ENCODE measurements around the gene HOXC6.

HOXC6 gene

DNA sequence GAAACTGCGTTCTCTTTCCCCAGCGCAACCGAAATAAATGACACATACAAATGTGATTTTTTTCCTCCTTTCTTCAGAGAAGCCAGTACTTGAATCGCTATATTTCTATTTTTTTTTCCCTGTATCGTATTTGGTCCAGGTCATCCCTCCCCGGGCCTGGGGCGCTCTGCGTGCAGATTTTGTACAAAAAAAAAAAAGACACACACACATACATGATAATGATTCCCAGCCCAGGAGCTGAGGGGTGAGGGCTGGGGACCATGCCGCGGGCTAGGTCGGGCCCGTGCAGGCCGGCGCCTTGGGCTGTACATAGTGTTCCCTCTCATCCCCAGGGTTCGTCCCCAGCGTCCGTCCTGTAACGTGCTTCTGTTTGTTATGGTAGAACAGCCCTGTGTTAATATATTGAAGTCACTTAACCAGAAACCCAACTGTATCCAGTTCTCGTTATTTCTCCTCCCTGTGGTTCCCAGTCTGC, 25.3 kb upstream of the HOXC6 start:
- no peak for DNase-seq (ENCODE audit: low read depth)

DNA sequence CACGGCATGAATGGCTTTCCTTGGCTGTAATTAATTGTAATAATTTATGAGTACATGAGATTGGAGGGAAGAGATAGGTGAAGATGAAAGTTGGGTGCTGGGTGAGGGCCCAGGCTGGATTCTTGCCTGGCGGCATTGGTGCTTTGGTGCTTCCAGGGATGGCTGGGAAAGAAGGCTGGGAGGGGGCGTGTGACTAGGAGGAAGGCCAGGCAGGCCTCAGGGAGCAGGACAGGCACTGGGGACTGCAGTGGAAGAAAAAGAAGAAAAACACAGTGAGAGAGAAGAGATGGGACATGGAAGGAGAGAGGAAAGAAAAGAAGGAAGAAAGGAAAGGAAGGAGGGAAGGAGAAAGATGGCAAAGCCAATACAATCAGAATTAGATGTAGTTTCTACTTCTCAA, 24.6 kb upstream of the HOXC6 start:
- DNase-seq (ENCODE audit: low read depth): no peak

DNA sequence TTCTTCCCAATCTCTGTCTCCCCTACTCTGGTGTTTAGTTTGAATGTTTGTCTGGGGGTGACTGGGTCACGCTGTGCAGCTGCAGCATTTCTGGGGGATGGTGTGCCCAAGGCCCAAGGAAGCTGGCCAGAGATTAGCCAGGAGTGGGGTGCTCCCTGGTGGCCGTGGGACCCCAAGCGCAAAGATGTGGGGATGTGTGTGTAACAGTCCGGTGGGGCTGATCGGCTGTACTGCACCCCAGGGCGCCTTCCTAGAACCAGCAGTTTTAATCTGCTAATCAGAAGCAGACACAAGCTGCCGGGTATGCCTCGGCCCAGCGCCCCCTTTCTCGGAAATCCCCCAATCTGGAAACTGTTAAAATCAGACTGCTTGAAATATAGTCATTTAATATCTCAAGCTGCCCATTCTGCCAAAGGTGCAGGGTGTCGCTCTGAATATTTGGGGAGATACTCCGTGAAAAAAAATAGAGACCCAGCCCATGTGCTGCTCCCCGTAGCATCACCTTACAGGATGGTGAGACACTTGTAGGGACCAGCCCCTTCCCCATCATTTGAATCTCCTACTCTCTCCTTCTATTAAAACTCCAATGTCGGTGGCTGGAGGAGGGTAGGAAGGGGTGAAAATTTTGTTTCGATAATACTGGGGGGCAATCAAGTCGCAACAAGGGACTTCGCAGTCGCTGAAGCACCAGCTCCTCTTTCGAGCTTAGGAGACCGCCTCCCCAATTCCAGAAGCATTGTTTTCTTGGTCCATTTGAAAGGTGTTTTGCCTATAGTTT, 24.0 kb upstream of the HOXC6 start:
- no peak for DNase-seq (ENCODE audit: low read depth)

DNA sequence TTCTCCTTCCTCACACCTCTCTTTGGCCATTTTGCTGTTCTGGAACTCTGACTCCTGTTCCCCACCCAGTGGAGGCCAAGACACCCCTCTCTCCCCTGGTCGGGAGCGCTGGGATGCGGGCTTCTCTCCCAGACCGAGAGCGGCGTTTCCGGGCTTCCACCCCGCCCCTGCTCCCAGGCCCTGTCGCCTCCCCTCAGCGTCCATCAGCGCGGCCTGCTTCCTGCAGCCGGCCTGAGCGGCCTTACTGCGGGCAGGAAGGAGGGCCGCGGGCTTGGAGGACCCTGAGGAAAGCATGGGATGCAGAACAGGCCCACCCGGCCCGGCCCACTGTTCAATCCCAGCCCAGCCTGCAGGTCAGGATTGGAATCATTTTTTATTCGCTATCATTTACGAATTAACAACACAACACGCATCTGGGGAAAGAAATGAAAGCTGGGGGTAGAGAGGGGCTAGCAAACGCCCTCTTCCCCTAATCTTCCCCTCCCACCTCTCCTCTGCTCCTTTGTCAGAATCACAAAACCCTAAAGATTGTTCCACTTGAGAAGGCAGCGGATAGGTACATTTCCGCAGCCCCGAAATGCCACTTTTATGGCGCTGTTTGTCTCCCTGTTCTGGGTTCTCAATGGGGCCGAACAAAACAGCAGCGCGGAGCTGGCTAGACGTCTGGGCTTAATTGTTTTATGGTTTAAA, 23.3 kb upstream of the HOXC6 start:
- DNase-seq (ENCODE audit: low read depth): no peak

DNA sequence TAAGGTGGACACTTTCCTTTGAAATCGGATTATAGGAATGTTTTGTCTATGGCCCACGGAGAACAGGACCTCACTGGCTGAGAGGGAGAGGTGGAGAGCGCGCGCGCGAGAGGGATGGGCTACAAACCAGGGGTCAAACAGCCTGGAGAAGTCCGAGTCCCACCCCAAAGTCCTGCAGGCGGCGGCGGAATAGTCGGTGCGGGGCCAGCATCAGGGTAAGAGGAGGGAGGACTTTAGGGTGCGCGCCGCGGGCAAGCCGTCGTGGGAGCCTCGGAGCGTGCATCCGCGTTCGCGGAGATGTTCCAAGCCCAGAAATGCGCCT, 22.7 kb upstream of the HOXC6 start:
- DNase-seq (ENCODE audit: low read depth): no peak

DNA sequence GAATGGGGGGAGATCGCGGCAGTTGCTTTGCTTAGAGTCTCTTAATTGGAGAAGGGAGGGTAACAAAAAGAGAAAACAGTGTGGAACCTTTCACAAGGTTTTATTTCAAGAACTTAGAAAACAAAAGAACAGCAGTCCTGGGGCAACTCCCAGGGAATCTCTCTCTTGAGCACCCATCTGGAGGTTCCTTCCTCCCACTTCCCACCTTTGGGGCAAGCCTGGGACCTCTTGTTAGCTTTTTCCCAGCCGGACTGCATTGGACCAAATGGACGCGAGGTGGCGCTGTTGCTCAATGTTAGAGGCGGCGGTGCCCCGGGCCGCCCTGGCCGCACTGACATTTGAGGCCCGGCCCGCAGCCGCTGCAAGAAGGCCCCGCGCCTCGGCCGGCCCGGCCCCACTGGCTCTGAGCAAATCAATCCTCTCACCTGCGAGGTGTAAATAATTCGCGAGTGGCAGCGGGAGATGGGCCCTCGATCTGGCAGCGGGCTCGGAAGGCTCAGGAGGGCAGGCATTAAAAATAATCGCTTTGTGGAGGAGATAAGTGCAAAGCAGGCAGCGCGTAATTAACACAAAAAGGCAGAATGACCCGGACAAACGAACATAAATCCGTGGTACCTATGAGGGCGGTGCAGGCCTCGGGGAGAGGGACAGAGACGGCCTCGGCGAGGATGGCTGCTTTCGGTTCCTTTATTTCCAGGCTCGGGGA, 22.2 kb upstream of the HOXC6 start:
- peak; percentile 64 for DNase-seq (ENCODE audit: low read depth)

DNA sequence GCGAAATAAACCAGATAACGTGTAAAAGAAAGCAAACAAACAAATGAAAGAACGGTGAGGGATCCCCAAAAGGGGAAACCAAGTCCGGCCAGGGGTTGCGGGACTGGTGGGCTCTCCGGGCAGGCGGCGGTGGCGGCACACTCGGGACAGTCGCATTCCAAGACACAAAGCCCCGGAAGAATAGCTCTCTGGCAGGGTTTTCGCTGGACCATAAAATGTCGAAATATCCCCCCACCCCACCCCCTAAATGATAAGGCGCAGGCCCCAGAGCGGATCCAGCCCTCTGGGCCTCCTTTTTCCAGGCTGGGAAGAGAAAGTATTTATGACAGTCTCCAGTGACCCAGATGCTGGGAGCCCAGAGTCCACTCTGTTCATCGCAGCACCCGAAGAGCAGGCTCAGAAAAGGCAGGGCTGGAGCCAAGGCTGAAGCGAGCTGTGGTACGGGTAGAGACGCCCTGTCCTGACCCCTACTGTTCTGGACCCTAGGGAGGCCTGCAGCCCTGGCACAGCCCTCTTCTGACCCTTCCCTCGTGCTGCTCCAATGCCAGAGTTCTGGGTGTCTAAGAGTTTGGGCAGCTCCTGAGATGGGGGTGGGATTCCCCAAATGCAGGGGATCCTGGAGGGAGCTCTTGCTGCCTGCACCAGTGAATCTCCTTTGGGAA, 21.6 kb upstream of the HOXC6 start:
- no peak for DNase-seq (ENCODE audit: low read depth)

DNA sequence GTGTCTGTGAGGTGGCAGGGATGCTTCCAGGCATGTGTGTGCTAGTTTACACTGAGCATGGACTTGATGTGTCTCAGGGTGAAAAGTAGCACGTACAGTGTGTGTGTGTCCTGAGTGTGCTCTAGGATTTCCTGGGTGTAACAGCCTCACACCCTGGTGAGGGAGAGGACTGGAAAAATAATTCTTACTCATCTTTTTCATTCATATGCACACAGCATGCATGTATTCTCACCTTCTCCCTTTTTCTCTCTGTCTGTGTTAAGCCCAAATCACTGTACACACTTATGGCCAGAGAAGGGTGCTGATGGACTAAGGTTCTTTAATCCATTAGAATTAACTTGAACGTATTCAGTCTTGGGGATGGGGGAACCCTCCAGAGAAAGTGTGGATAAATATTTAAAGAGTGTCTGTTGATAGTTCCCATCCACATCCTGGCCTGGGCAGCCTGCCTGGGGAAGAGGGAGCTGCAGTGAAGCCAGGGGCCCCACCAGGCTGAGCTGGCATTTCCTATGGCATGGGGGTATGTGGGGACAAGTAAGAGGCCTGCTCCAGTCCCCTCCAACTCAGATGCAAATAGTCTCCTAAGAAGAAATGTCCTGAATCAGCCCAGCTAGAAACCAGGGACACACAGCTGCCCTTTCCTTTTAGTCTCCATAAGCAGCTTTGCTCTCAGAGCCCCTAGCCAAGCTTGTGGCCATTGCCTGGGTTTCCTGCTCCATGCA, 20.5 kb upstream of the HOXC6 start:
- no peak for DNase-seq (ENCODE audit: low read depth)

DNA sequence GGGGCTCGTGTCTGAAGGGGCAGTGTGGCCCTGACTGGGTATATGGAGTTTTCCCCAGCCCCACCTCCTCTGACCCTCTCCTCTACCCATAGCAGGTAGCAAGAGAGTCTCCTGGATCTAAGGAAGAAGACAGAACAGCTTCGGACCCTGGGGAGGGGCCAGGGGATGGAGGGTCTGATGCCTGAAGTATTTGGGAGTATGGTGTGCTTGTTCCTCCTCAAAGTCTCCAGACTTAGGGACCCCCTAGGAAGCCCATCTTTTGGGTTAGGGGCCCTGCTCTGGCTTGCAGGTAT, 20.0 kb upstream of the HOXC6 start:
- DNase-seq (ENCODE audit: low read depth): no peak

DNA sequence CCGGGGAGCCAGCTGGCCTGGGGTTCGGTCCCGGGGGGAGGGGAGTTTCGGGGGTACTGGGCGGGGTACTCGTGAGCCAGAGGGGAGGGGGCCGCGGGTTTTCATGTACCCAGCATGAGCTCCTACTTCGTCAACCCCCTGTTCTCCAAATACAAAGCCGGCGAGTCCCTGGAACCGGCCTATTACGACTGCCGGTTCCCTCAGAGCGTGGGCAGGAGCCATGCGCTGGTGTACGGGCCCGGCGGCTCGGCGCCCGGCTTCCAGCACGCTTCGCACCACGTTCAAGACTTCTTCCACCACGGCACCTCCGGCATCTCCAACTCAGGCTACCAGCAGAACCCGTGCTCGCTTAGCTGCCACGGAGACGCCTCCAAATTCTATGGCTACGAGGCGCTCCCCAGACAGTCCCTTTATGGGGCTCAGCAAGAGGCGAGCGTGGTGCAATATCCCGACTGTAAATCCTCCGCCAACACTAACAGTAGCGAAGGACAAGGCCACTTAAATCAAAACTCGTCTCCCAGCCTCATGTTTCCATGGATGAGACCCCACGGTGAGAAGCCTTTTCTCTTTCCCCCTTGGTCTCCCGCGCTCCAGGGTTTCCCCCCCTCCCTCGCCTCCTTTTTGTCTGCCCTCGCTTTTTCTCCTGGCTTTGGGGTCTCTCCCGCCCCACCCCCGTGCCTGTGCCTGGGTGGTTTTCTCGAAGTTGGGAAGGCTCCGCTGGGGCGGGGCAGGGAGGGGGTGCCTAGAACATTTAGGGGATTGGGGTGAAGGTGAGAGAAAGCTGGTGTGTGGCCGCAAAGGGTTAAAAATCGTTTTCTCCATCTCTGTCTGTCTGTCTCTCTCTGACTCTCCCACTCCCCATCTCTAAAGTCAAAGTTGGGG, 18.8 kb upstream of the HOXC6 start:
- DNase-seq (ENCODE audit: low read depth): no peak

DNA sequence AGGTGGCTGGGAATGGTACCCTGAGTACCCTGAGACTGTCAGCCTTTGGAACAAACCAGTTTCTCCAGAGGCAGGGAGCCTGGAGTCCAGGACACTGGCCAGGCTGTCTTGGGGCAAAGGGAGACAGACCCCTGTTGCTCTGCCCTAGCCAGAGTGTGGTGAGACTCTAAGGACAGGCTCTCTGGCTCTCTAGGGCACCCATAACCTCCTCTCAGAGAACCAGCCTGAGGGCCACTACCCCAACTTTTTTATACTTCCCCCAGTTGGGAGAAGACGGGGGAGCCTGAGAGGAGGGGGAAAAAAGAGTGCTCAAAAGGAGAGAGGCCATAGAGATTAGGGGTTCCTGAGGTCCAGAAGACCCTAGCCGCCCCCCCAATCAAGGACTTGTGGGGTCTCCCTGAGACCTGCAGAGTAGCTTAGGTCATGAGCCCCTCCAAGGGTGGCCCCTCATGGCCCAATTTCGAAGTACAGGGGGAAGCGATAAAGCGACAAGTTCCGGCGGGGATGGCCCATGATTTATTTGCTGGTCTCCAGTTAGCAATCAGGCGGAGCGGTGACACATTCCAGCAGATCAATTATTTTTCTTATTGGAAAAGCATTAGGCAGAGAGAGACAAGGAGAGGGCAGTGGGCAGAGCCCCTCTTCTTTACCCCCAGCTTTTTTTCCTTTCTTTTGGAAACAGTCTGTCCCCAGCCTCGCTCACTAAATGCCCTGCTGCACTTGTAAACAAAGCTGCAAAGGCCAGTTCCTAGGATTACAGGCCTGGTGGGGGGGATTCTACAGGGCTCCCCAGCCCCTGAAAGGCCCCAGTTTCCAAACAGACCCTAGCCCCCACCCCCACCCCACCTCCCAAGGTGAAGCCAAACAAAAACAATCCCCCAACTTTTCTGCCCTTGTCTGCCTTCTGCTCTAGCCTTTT, 17.9 kb upstream of the HOXC6 start:
- DNase-seq (ENCODE audit: low read depth): no peak

DNA sequence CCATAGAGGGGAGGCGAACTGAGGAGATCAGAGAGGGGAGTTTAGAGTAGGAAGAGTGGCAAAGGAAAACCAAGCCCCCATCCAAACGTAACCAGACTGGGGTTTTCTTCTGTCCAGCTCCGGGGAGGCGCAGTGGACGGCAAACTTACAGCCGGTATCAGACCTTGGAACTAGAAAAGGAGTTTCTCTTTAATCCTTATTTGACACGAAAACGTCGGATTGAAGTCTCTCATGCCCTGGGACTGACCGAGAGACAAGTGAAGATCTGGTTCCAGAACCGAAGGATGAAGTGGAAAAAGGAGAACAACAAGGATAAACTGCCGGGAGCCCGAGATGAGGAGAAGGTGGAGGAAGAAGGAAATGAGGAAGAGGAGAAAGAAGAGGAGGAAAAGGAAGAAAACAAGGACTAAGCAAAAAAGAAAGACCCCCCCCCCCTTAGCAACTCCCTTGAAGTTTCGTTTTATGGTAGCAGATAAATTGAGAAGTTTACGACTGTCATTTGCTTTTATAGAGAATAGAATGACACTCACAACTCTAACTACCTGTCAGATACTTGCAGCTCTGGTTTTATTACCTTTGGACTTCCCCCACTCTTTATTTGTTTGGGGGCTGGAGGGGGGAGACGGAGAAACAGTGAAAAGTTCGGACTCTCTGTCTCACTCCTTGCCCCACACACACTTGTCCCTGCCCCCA, 17.1 kb upstream of the HOXC6 start:
- DNase-seq (ENCODE audit: low read depth): no peak

DNA sequence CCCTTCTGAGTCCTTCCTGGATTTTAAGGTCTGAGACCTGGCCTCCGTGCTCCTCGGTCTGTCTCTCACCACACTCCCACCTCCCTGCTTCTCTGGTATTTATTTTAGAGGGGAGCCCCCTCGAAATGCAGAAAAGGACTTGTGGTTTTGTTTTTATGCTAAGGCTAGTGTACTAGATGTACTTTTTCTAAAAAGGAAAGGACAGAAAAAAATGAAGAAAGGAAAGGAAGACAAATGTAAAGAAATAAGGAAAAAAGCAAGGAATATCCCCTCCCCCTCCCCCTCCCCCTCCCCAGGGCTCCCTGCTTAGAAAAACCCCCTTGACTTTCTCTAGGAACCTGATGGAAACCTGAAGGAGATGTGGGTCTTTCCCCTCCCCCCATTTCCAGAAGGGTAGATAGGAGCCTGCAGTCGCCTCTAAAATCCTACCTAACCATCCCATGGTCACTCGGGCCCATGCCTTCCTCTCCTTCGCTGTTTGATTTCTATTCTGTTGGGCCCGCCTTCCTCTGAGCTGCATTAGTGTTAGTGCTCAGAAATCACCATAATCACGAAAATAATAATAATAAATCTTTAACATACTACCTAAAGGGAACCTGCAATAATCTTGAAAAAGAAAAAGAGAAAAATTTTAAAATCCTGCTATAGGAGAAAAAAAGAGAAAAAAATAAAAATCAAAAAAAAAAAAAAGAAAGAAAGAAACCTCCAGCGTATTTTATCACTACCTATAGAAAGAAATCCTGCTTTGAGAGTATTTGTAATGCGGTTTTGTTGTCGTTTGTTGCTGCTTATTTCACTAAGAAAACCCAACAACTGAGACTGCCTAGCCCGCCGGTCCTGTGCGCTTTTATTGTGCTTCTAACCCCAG, 16.3 kb upstream of the HOXC6 start:
- DNase-seq (ENCODE audit: low read depth): no peak

DNA sequence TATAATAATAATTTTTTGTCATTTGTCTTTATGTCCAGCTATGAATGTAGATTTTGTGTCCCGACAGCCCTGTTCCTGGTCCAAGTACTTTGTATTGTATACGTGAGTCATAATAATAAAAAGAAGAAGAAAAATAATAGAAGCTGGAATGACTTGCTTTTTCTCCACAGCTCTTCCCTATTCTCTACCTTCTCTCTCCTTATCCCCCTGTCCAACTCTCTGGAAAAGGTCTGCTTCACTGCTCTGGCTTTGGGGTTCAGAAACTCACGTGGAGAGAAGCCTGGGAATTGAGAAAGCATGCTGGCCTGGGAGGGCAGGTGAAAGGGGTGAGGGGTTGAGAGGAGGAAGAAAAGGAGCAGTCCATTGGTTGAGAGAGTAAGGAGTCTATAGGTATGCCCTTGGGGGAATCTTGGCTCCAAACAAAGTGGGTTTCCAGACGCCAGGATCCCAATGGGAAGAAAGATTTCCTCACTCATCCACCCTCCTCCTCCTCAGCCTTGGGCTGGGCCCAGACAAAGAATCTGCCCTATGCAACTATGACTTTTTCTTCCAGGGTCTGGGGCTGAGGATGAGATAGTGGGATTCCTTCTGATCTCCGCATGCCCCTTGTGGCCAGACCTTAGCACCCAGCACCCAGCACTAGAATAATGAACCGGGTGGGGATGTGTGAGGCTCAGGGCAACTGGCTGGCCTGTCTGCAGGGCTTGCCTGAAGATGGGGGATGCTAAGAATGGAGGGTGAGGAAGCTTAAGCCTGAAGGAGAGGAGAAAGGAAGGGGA, 15.4 kb upstream of the HOXC6 start:
- no peak for DNase-seq (ENCODE audit: low read depth)

DNA sequence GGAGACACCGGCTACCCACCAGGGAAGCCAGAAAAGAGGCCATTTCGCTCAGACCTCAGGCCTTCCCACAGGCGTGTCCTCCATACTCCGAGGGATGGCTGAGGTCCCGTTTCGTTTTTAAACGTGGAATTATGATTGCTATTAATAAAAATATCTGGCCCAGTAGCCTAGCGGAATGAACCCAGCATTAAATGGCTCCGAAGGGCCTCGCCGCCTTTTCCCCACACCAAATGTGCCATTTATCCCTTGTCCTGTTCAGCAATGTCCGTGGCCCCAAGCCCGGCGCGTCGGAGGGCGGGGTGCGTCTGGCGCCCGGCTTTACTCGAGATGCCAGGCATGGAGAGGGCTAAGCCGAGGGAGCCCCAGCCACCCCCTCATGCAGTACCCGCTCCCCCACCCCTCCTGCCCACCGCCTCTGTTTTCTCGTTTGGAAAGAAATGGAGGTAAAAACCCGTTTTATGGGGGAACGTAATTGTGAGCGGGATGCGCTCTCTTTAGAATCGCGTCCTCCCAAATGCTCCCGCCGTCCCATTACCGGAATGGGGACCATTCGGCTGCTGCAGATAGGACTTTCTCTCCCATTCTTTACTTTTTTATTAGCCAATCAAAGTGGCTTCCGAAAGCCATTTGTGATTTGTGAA, 13.7 kb upstream of the HOXC6 start:
- DNase-seq (ENCODE audit: low read depth): no peak

DNA sequence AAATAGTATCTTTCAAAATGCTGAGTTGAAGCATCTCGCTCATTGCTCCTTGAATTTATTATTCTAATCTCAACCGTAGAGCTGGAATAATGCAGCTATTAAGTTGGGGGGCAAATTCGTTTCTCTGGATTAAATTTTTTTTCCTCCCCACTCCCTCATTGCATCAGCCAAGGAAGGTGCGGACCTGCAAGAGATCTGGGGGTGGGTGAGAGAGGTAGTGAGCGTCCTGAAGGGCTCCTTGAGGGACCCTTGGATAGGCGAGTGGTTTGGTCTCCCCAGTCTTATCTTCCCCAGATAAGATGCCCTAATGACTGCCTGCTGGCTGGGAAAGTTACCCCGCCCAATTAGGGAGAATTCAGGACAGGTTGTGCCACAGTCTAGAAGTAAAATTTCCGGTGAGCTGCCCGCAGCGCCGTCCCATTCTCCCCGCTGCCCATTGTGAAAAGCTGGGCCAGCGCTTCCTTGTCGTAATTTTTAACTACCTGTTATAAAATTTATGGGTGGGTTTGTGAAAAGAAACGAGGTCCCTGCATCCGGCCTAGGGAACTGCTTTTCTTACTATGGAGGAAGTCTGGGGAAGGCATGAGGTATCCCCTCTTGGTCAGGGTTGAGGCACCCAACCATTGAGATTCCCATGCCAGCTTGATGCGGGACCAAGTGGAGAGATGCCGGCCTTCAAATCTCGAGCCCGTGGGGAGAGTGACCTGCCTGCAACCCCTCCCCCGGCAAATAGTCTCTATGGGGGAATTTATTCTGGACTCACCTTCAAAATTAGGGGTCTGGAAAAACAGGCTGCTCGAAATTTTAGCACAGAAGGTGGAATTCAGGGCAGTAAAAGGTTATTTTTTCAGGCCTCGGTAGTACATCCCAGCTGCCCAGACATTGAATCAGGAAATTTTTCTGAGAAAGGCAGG, 13.0 kb upstream of the HOXC6 start:
- no peak for DNase-seq (ENCODE audit: low read depth)

All from stimulated activated CD8-positive, alpha-beta memory T cell treated with anti-CD3 and anti-CD28 coated beads, Interleukin-12 subunit alpha, Interleukin-12 subunit beta, amount 100 ng/mL, for 4 hours (primary cell).